OCI-LY7 (cell line): Measurements from ENCODE around the gene ANKRD16. TPM values are rescaled to one million over a fixed set of nuclear protein-coding genes. Genes with fewer than 3 reads are reported as not detected.

ENCODE experiments used
- BruUV-seq: library from RNA; stranded (reverse); fragments of 400-500 nt; replicated peaks from 2 replicates; lab custom pipeline; 2021; lab: Mats Ljungman, UMichigan
- CTCF ChIA-PET: fragments of 300-600 bp; sonication (Branson Sonifier 250); formaldehyde crosslinking; loops from one replicate; lab custom pipeline; 2022; ENCODE audit warnings: antibody characterized with exemption; ENCODE audit not compliant: unreplicated experiment; lab: Charles Lee
- POLR2A ChIA-PET: fragments of 300-600 bp; sonication (Branson Sonifier 250); formaldehyde crosslinking; loops from one replicate; lab custom pipeline; 2022; ENCODE audit warnings: antibody characterized with exemption; lab: Charles Lee
- DNase-seq: peaks from one replicate; pipeline ENCODE4 v3.0.0-alpha.2; 2015; ENCODE audit warnings: low spot score
- H2AFZ ChIP-seq: fragments of 200-600 bp; sonication (generic), shearing (Covaris generic); 2 replicates; pipeline ENCODE4 v1.6.1; 2014; ENCODE audit warnings: mild to moderate bottlenecking, antibody characterized with exemption, low read length, moderate library complexity
- H3K27ac ChIP-seq: fragments of 200-600 bp; sonication (generic); 2 replicates; pipeline ENCODE4 v1.5.1; 2014; ENCODE audit warnings: mixed run types, low read depth, mild to moderate bottlenecking, moderate library complexity, low read length, inconsistent platforms; ENCODE audit not compliant: poor library complexity, severe bottlenecking
- H3K36me3 ChIP-seq: fragments of 200-600 bp; sonication (generic); 2 replicates; pipeline ENCODE4 v1.6.1; 2014; ENCODE audit warnings: mild to moderate bottlenecking, antibody characterized with exemption, low read length, moderate library complexity, mixed read lengths; ENCODE audit not compliant: insufficient read depth
- H3K4me1 ChIP-seq: fragments of 200-600 bp; sonication (generic); 2 replicates; pipeline ENCODE4 v1.5.1; 2014; ENCODE audit warnings: mild to moderate bottlenecking, low read length; ENCODE audit not compliant: insufficient read depth, poor library complexity, severe bottlenecking
- H3K4me2 ChIP-seq: fragments of 200-600 bp; sonication (generic); 2 replicates; pipeline ENCODE4 v1.6.1; 2014; ENCODE audit warnings: mild to moderate bottlenecking, low read length
- H3K4me3 ChIP-seq: fragments of 200-600 bp; sonication (generic); 2 replicates; pipeline ENCODE4 v1.5.1; 2014; ENCODE audit warnings: mild to moderate bottlenecking, low read depth, low read length; ENCODE audit not compliant: poor library complexity, severe bottlenecking
- H3K79me2 ChIP-seq: fragments of 200-600 bp; sonication (generic); 2 replicates; pipeline ENCODE4 v1.6.1; 2016; ENCODE audit warnings: low read depth, mild to moderate bottlenecking, low read length, moderate library complexity, mixed read lengths; ENCODE audit not compliant: insufficient read depth
- H3K9me2 ChIP-seq: fragments of 200-600 bp; sonication (generic); 2 replicates; pipeline ENCODE4 v1.6.1; 2016; ENCODE audit warnings: mild to moderate bottlenecking, low read length, mixed read lengths; ENCODE audit not compliant: insufficient read depth
- H3K9me3 ChIP-seq: fragments of 200-600 bp; sonication (generic); 2 replicates; pipeline ENCODE4 v1.6.1; 2014; ENCODE audit warnings: mild to moderate bottlenecking, mixed run types, low read length, mixed read lengths
- H4K20me1 ChIP-seq: fragments of 200-600 bp; sonication (generic); 2 replicates; pipeline ENCODE4 v1.6.1; 2014; ENCODE audit warnings: mild to moderate bottlenecking, antibody characterized with exemption, low read length, moderate library complexity, mixed read lengths; ENCODE audit not compliant: insufficient read depth
- CTCF ChIP-seq: fragments of 200-600 bp; sonication (generic); conservative IDR thresholded peaks from 2 replicates; pipeline ENCODE4 v1.5.1; 2014; ENCODE audit warnings: mild to moderate bottlenecking, antibody characterized with exemption, low read length, moderate library complexity, mixed read lengths
- EZH2phosphoT487 ChIP-seq: fragments of 200-600 bp; sonication (generic); IDR thresholded peaks from 2 replicates; pipeline ENCODE4 v1.6.1; 2018; ENCODE audit warnings: low read depth, borderline replicate concordance, mild to moderate bottlenecking, mixed run types, antibody characterized with exemption, low read length, moderate library complexity, mixed read lengths
- intact Hi-C: fragments of 100-400 bp; cut with micrococcal nuclease; formaldehyde crosslinking; loops from one replicate; pipeline ENCODE4 v1.10.0; 2022; ENCODE audit not compliant: unreplicated experiment
- total RNA-seq, 2 experiments: library from RNA; depleted of rRNA in 1 of 2; stranded (reverse); fragments of >200 nt in 1 of 2; shearing (Covaris generic) in 1 of 2; gene quantifications; 2 replicates each; pipeline ENCODE4 v1.2.3, GENCODE V29; 2014 to 2022

Gene ANKRD16
- total RNA-seq, 2 experiments from 2014 or later: 7.9 to 12.0 TPM

GRCh38 chr10:5862360-5862961 lies 27.2 kb downstream of the ANKRD16 start:
- POLR2A ChIA-PET: interaction anchor here (0.6 to 1.3 kb wide), 4 partner anchors 10 to 70 kb away, joined by 3 to 6 read pairs (median 4); no protein-coding TSS in a partner anchor
- CTCF ChIA-PET: interaction anchor here (0.5 kb wide), 1 partner anchor 202 kb away, joined by 3 read pairs; no protein-coding TSS in a partner anchor
- Histone ChIP-seq H3K79me2 (no peaks in the 10 kb centered on the region), H3K4me1 (peaks cover 13% of the 10 kb centered on the region), H4K20me1 (no peaks in the 10 kb centered on the region), H3K36me3 (no peaks in the 10 kb centered on the region), H3K4me2 (peak overlapping the region; percentile 31; the same call in 1 of the 2 replicates), H3K9me2 (no peaks in the 10 kb centered on the region), H3K9me3 (0 out of 2 replicates have a peak, but pooled peaks cover under 1% of the 10 kb centered on the region), H3K27ac (no peak overlapping the region), H3K4me3 (no peak overlapping the region), H2AFZ (no peak overlapping the region)
- TF ChIP-seq EZH2phosphoT487: no peak
- no peak for DNase-seq
- intact Hi-C loops: no loop called here
- BruUV-seq: no TSS peak

GRCh38 chr10:5860066-5860465 lies 29.6 kb downstream of the ANKRD16 start:
- no peak overlapping the region for H3K4me3 ChIP-seq
- CTCF ChIA-PET: no interaction called here
- POLR2A ChIA-PET: interaction anchor here (0.6 to 5.3 kb wide), 4 partner anchors 9 to 195 kb away, joined by 3 to 40 read pairs (median 5); no protein-coding TSS in a partner anchor

GRCh38 chr10:5858811-5859210 lies 30.9 kb downstream of the ANKRD16 start:
- CTCF ChIA-PET: interaction anchor here (0.8 to 1.2 kb wide), 2 partner anchors 12 to 15 kb away, joined by 4 to 5 read pairs; no protein-coding TSS in a partner anchor
- no peak overlapping the region for H3K4me2 ChIP-seq
- TF ChIP-seq CTCF (no peak), EZH2phosphoT487 (no peak)
- no peak for DNase-seq
- H3K9me2 ChIP-seq: no peaks in the 10 kb centered on the region
- H4K20me1 ChIP-seq: no peaks in the 10 kb centered on the region
- no peaks in the 10 kb centered on the region for H3K9me3 ChIP-seq
- no peak overlapping the region for H2AFZ ChIP-seq
- H3K4me3 ChIP-seq: no peak overlapping the region
- no peaks in the 10 kb centered on the region for H3K79me2 ChIP-seq
- POLR2A ChIA-PET: interaction anchor here (0.6 to 5.3 kb wide), 10 partner anchors 10 to 52 kb away, joined by 3 to 40 read pairs (median 4); partner anchors contain the start of genes ANKRD16 and FBH1
- H3K4me1 ChIP-seq: peaks cover 13% of the 10 kb centered on the region
- no peaks in the 10 kb centered on the region for H3K36me3 ChIP-seq
- no peak overlapping the region for H3K27ac ChIP-seq
- intact Hi-C loops: no loop called here
- no TSS peak for BruUV-seq

More at GRCh38 chr10:5860066-5860465, 29.6 kb downstream of the ANKRD16 start:
- Histone ChIP-seq H3K79me2 (no peaks in the 10 kb centered on the region), H3K9me3 (no peaks in the 10 kb centered on the region), H4K20me1 (no peaks in the 10 kb centered on the region), H3K27ac (no peak overlapping the region), H3K4me1 (peaks cover 13% of the 10 kb centered on the region), H3K9me2 (no peaks in the 10 kb centered on the region), H2AFZ (no peak overlapping the region), H3K4me2 (no peak overlapping the region), H3K36me3 (no peaks in the 10 kb centered on the region)
- TF ChIP-seq EZH2phosphoT487 (no peak), CTCF (no peak)
- BruUV-seq: no TSS peak
- no peak for DNase-seq
- intact Hi-C loops: no loop called here
